ENCODE measurements around the gene SMARCAL1. TPM values are rescaled to one million over a fixed set of nuclear protein-coding genes. Genes with fewer than 3 reads are reported as not detected.

SMARCAL1 gene
- polyA plus RNA-seq, 1 of the 3 experiments (the other 2 are of a cell fraction): 27.0 TPM

GRCh38 chr2:216402751-216403150 lies 9.5 kb upstream of the SMARCAL1 start:
- no peak overlapping the region for H3K9ac ChIP-seq
- H3K27ac ChIP-seq (ENCODE audit: low read depth in 2 of 2, low read length in 1 of 2): no peak overlapping the region
- DNase-seq: peak; percentile 23
- H3K4me2 ChIP-seq: no peak overlapping the region
- no peaks in the 10 kb centered on the region for H4K20me1 ChIP-seq (ENCODE audit: insufficient read depth)
- no peaks in the 10 kb centered on the region for H3K79me2 ChIP-seq (ENCODE audit: insufficient read depth)
- no peaks in the 10 kb centered on the region; a peak in 1 of 4 replicates for H3K4me1 ChIP-seq (ENCODE audit: control insufficient read depth in 1 of 2, insufficient read depth in 2 of 2, low read depth in 1 of 2, low read length in 1 of 2)
- TF ChIP-seq NFIC (IDR thresholded peaks at IDR 0.05; ENCODE audit: borderline replicate concordance) (no peak), FOXJ3 (CRISPR knock-in tag; IDR thresholded peaks at IDR 0.05) (no peak), ELF1 (IDR thresholded peaks at IDR 0.05) (no peak), GABPA (IDR thresholded peaks at IDR 0.05; ENCODE audit: low read depth) (no peak)
- TF ChIP-seq, protein P1, sequence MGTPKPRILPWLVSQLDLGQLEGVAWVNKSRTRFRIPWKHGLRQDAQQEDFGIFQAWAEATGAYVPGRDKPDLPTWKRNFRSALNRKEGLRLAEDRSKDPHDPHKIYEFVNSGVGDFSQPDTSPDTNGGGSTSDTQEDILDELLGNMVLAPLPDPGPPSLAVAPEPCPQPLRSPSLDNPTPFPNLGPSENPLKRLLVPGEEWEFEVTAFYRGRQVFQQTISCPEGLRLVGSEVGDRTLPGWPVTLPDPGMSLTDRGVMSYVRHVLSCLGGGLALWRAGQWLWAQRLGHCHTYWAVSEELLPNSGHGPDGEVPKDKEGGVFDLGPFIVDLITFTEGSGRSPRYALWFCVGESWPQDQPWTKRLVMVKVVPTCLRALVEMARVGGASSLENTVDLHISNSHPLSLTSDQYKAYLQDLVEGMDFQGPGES (IDR thresholded peaks at IDR 0.05; ENCODE audit: low read depth, low read length): no peak
- CTCF ChIA-PET: interaction anchor here (1.2 to 2.5 kb wide), 7 partner anchors 9 to 200 kb away, joined by 3 to 15 read pairs (median 7); partner anchors contain the start of gene MARCHF4
- H2AFZ ChIP-seq (ENCODE audit: low read depth): peak overlapping the region; percentile 20; the same call in 1 of the 2 replicates
- H3F3A ChIP-seq (replicated peaks; ENCODE audit: insufficient read depth): no peaks in the 10 kb centered on the region
- H3K9me2 ChIP-seq: no peaks in the 10 kb centered on the region
- H3K9me3 ChIP-seq: no peaks in the 10 kb centered on the region
- no peaks in the 10 kb centered on the region for H3K27me3 ChIP-seq (ENCODE audit: insufficient read depth)
- H3K36me3 ChIP-seq (replicated peaks in 1 of 2; ENCODE audit: control insufficient read depth in 1 of 2, insufficient read depth in 2 of 2, low read length in 1 of 2): no peaks in the 10 kb centered on the region
- no peak overlapping the region for H3K4me3 ChIP-seq (ENCODE audit: low read depth in 2 of 2, low read length in 1 of 2)
- POLR2A ChIA-PET: interaction anchor here (0.6 kb wide), 1 partner anchor 1318 kb away, joined by 6 read pairs; no protein-coding TSS in a partner anchor
- WGBS (ENCODE audit: low lambda C conversion rate): 64% methylated on average over 5 of the region's 6 CpGs

DNA sequence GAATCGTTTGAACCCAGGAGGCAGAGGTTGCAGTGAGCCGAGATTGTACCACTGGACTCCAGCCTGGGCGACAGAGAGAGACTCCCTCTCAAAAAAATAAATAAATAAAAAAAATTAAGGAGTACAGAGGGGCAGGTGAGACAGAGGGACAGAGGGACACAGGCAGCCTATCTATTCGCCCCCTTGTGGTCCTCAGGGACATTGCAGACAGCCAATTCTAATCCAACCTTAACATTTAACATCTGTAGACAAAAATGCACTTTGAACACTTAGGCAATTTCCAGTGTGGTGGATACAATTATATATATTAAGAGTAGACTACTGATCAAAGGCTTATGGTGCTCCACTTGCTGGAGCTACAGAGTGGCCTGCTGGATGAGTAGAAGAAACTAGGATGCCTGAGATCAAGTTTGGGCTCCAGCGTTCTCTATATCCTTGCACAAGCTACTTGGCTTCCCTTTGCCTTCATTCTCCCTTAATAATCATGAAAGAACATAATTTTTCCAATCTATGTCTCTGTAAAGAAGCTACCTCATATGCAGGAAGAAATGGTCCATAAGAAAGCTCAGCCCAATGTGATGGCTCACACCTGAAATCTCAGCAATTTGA lies 8.2 kb upstream of the SMARCAL1 start:
- no peaks in the 10 kb centered on the region for H3K79me2 ChIP-seq (ENCODE audit: insufficient read depth)
- H3K4me3 ChIP-seq (ENCODE audit: low read depth in 2 of 2, low read length in 1 of 2): no peak overlapping the region
- H3K27me3 ChIP-seq (ENCODE audit: insufficient read depth): no peaks in the 10 kb centered on the region
- DNase-seq: peak; percentile 54
- H3K9ac ChIP-seq: no peak overlapping the region
- peaks cover under 1% of the 10 kb centered on the region for H3F3A ChIP-seq (replicated peaks; ENCODE audit: insufficient read depth)
- CTCF ChIA-PET: interaction anchor here (0.7 to 2.5 kb wide), 30 partner anchors 11 to 294 kb away, joined by 3 to 15 read pairs (median 4); partner anchors contain the start of gene MARCHF4
- no peaks in the 10 kb centered on the region; a peak in 1 of 4 replicates for H3K4me1 ChIP-seq (ENCODE audit: control insufficient read depth in 1 of 2, insufficient read depth in 2 of 2, low read depth in 1 of 2, low read length in 1 of 2)
- H4K20me1 ChIP-seq (ENCODE audit: insufficient read depth): no peaks in the 10 kb centered on the region
- no peaks in the 10 kb centered on the region for H3K36me3 ChIP-seq (replicated peaks in 1 of 2; ENCODE audit: control insufficient read depth in 1 of 2, insufficient read depth in 2 of 2, low read length in 1 of 2)
- no peaks in the 10 kb centered on the region for H3K9me2 ChIP-seq
- no peak overlapping the region for H3K4me2 ChIP-seq
- no peak overlapping the region for H2AFZ ChIP-seq (ENCODE audit: low read depth)
- TF ChIP-seq, protein P2, sequence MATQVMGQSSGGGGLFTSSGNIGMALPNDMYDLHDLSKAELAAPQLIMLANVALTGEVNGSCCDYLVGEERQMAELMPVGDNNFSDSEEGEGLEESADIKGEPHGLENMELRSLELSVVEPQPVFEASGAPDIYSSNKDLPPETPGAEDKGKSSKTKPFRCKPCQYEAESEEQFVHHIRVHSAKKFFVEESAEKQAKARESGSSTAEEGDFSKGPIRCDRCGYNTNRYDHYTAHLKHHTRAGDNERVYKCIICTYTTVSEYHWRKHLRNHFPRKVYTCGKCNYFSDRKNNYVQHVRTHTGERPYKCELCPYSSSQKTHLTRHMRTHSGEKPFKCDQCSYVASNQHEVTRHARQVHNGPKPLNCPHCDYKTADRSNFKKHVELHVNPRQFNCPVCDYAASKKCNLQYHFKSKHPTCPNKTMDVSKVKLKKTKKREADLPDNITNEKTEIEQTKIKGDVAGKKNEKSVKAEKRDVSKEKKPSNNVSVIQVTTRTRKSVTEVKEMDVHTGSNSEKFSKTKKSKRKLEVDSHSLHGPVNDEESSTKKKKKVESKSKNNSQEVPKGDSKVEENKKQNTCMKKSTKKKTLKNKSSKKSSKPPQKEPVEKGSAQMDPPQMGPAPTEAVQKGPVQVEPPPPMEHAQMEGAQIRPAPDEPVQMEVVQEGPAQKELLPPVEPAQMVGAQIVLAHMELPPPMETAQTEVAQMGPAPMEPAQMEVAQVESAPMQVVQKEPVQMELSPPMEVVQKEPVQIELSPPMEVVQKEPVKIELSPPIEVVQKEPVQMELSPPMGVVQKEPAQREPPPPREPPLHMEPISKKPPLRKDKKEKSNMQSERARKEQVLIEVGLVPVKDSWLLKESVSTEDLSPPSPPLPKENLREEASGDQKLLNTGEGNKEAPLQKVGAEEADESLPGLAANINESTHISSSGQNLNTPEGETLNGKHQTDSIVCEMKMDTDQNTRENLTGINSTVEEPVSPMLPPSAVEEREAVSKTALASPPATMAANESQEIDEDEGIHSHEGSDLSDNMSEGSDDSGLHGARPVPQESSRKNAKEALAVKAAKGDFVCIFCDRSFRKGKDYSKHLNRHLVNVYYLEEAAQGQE (IDR thresholded peaks at IDR 0.05; ENCODE audit: low read depth, low read length): no peak
- TF ChIP-seq RAD21 (IDR thresholded peaks at IDR 0.05; ENCODE audit: low read length): peak; percentile 74
- peak; percentile 90 for TF ChIP-seq CTCF (IDR thresholded peaks at IDR 0.05)
- TF ChIP-seq SMC3 (IDR thresholded peaks at IDR 0.05; ENCODE audit: low read depth, low read length): peak; percentile 81
- H3K27ac ChIP-seq (ENCODE audit: low read depth in 2 of 2, low read length in 1 of 2): no peak overlapping the region
- POLR2A ChIA-PET: no interaction called here
- 56% methylated on average over 5 of the region's 5 CpGs for WGBS (ENCODE audit: low lambda C conversion rate)
- H3K9me3 ChIP-seq: no peaks in the 10 kb centered on the region

Measured in SK-N-SH (cell line).